H9 (cell line): ENCODE measurements around the gene ATG7. TPM values are rescaled to one million over a fixed set of nuclear protein-coding genes. Genes with fewer than 3 reads are reported as not detected.

ENCODE experiments used
- DNase-seq: peaks from one replicate; pipeline ENCODE4 v3.0.0-alpha.2; 2017
- H2AFZ ChIP-seq: one replicate; pipeline ENCODE4 v1.6.1; 2013; ENCODE audit warnings: mild to moderate bottlenecking, low read length, control low read depth, moderate library complexity
- H2AK5ac ChIP-seq: 2 replicates; pipeline ENCODE4 v1.6.1; 2013; ENCODE audit warnings: low read length, control low read depth, mixed read lengths; ENCODE audit not compliant: insufficient read length
- H2BK120ac ChIP-seq: one replicate; pipeline ENCODE4 v1.6.1; 2013; ENCODE audit warnings: low read depth, mild to moderate bottlenecking, low read length, control low read depth, inconsistent platforms; ENCODE audit not compliant: poor library complexity, severe bottlenecking
- H2BK12ac ChIP-seq: 2 replicates; pipeline ENCODE4 v1.6.1; 2013; ENCODE audit warnings: low read length, control low read depth, mixed read lengths, low read depth; ENCODE audit not compliant: insufficient read length
- H2BK15ac ChIP-seq: 2 replicates; pipeline ENCODE4 v1.6.1; 2013; ENCODE audit warnings: low read depth, low read length, control low read depth
- H2BK20ac ChIP-seq: one replicate; pipeline ENCODE4 v1.6.1; 2013; ENCODE audit warnings: low read depth, mild to moderate bottlenecking, low read length, control low read depth, inconsistent platforms; ENCODE audit not compliant: poor library complexity, severe bottlenecking
- H2BK5ac ChIP-seq: 2 replicates; pipeline ENCODE4 v1.6.1; 2013; ENCODE audit warnings: low read length, control low read depth, mixed read lengths; ENCODE audit not compliant: insufficient read length
- H3K14ac ChIP-seq: 2 replicates; pipeline ENCODE4 v1.6.1; 2013; ENCODE audit warnings: low read length, control low read depth; ENCODE audit not compliant: insufficient read depth
- H3K18ac ChIP-seq: 2 replicates; pipeline ENCODE4 v1.6.1; 2013; ENCODE audit warnings: low read depth, mild to moderate bottlenecking, mixed read lengths, low read length, control low read depth; ENCODE audit not compliant: insufficient read length
- H3K23ac ChIP-seq: 2 replicates; pipeline ENCODE4 v1.6.1; 2013; ENCODE audit warnings: low read length, control low read depth, mixed read lengths, low read depth; ENCODE audit not compliant: insufficient read length
- H3K23me2 ChIP-seq: 2 replicates; pipeline ENCODE4 v1.6.1; 2013; ENCODE audit warnings: low read depth, mild to moderate bottlenecking, mixed read lengths, low read length, control low read depth; ENCODE audit not compliant: insufficient read length, poor library complexity, severe bottlenecking
- H3K27ac ChIP-seq: 2 replicates; pipeline ENCODE4 v1.5.1; 2013; ENCODE audit warnings: low read length, control low read depth, mixed read lengths, low read depth; ENCODE audit not compliant: insufficient read length
- H3K27me3 ChIP-seq: 2 replicates; pipeline ENCODE4 v1.6.1; 2013; ENCODE audit warnings: low read length, control low read depth, inconsistent platforms; ENCODE audit not compliant: insufficient read depth
- H3K4ac ChIP-seq: 2 replicates; pipeline ENCODE4 v1.6.1; 2013; ENCODE audit warnings: low read depth, mild to moderate bottlenecking, control low read depth, inconsistent platforms, low read length, moderate library complexity
- H3K4me1 ChIP-seq: 2 replicates; pipeline ENCODE4 v1.6.1; 2013; ENCODE audit warnings: low read length, control low read depth, inconsistent platforms; ENCODE audit not compliant: insufficient read depth
- H3K4me2 ChIP-seq: 2 replicates; pipeline ENCODE4 v1.6.1; 2013; ENCODE audit warnings: low read length, control low read depth, mixed read lengths; ENCODE audit not compliant: insufficient read length, insufficient read depth
- H3K56ac ChIP-seq: 2 replicates; pipeline ENCODE4 v1.6.1; 2013; ENCODE audit warnings: low read depth, mild to moderate bottlenecking, mixed read lengths, low read length, control low read depth; ENCODE audit not compliant: insufficient read length
- H3K79me1 ChIP-seq: 2 replicates; pipeline ENCODE4 v1.6.1; 2013; ENCODE audit warnings: low read depth, mild to moderate bottlenecking, moderate library complexity, low read length, control low read depth, inconsistent platforms; ENCODE audit not compliant: insufficient read depth, poor library complexity, severe bottlenecking
- H3K79me2 ChIP-seq: 2 replicates; pipeline ENCODE4 v1.6.1; 2013; ENCODE audit warnings: low read length, control low read depth, inconsistent platforms; ENCODE audit not compliant: insufficient read depth
- H3K9ac ChIP-seq: 2 replicates; pipeline ENCODE4 v1.6.1; 2013; ENCODE audit warnings: low read length, control low read depth, mixed read lengths; ENCODE audit not compliant: insufficient read length; ENCODE audit errors: extremely low read depth
- H3K9me3 ChIP-seq: one replicate; pipeline ENCODE4 v1.6.1; 2013; ENCODE audit warnings: low read depth, low read length, inconsistent platforms; ENCODE audit not compliant: control insufficient read depth
- H3T11ph ChIP-seq: one replicate; pipeline ENCODE4 v1.6.1; 2013; ENCODE audit warnings: mild to moderate bottlenecking, low read length, control low read depth, inconsistent platforms
- H4K20me1 ChIP-seq: one replicate; pipeline ENCODE4 v1.6.1; 2013; ENCODE audit not compliant: control insufficient read depth, insufficient read length, insufficient read depth
- H4K5ac ChIP-seq: 2 replicates; pipeline ENCODE4 v1.6.1; 2013; ENCODE audit warnings: low read depth, mild to moderate bottlenecking, mixed read lengths, low read length, control low read depth; ENCODE audit not compliant: insufficient read length
- H4K8ac ChIP-seq: replicated peaks from 2 replicates; pipeline ENCODE4 v1.6.1; 2013; ENCODE audit warnings: low read length, control low read depth, mixed read lengths, low read depth; ENCODE audit not compliant: insufficient read length
- H4K91ac ChIP-seq: 2 replicates; pipeline ENCODE4 v1.6.1; 2013; ENCODE audit warnings: low read depth, mild to moderate bottlenecking, moderate library complexity, mixed read lengths, low read length, control low read depth; ENCODE audit not compliant: insufficient read length
- H3K27ac Mint-ChIP-seq, 3 experiments: 2 replicates in 2 of 3; 3 replicates in 1 of 3; pipeline ENCODE4 v1.8.0; 2020 to 2021; ENCODE audit warnings: mixed read lengths in 3 of 3, mild to moderate bottlenecking in 1 of 3, moderate library complexity in 1 of 3
- H3K27me3 Mint-ChIP-seq: 2 replicates; pipeline ENCODE4 v1.8.0; 2021; ENCODE audit warnings: low read depth, mild to moderate bottlenecking, moderate library complexity, mixed read lengths
- H3K36me3 Mint-ChIP-seq, 3 experiments: 2 replicates in 2 of 3; 3 replicates in 1 of 3; pipeline ENCODE4 v1.8.0; 2020 to 2021; ENCODE audit warnings: low read depth in 3 of 3, mixed read lengths in 3 of 3; ENCODE audit not compliant: insufficient read depth in 1 of 3
- H3K4me1 Mint-ChIP-seq, 2 experiments: 2 replicates each; pipeline ENCODE4 v1.8.0; 2020; ENCODE audit warnings: mixed read lengths in 2 of 2
- H3K4me3 Mint-ChIP-seq, 2 experiments: 2 replicates in 1 of 2; 3 replicates in 1 of 2; pipeline ENCODE4 v1.8.0; 2020 to 2021; ENCODE audit warnings: mild to moderate bottlenecking in 2 of 2, mixed read lengths in 2 of 2, moderate library complexity in 1 of 2
- H3K9me3 Mint-ChIP-seq, 2 experiments: 2 replicates in 1 of 2; 3 replicates in 1 of 2; pipeline ENCODE4 v1.8.0; 2020; ENCODE audit warnings: mild to moderate bottlenecking in 2 of 2, mixed read lengths in 2 of 2, moderate library complexity in 1 of 2
- CTCF ChIP-seq: fragments of 200-600 bp; sonication (generic); conservative IDR thresholded peaks from 3 replicates; pipeline ENCODE4 v1.8.0; 2021; ENCODE audit warnings: antibody characterized with exemption, mild to moderate bottlenecking
- WGBS: extraction: QIAGEN DNeasy Blood & Tissue Kit; methylation state at CpG from one replicate; pipeline ENCODE4 v1.1.7; 2013; ENCODE audit warnings: missing lambda C conversion rate, low lambda C conversion rate, mixed read lengths; ENCODE audit not compliant: insufficient read length; ENCODE audit errors: extremely low coverage; 5-methylcytosine and 5-hydroxymethylcytosine counted together
- total RNA-seq: library from RNA; stranded (reverse); gene quantifications from 2 replicates; pipeline ENCODE4 v1.2.1, GENCODE V29; 2021

Gene ATG7
- total RNA-seq, 1 experiment from 2014 or later = 17.9 TPM

GRCh38 chr3:11463591-11463990 is 191.4 kb downstream of the ATG7 start:
- Histone ChIP-seq H3K18ac (no peak overlapping the region), H2AFZ (no peak overlapping the region), H3K79me2 (no peaks in the 10 kb centered on the region), H2AK5ac (no peak overlapping the region), H3K56ac (no peak overlapping the region), H2BK15ac (no peak overlapping the region), H3K4ac (no peak overlapping the region), H4K20me1 (peaks cover 4% of the 10 kb centered on the region), H2BK120ac (no peak overlapping the region), H4K5ac (no peak overlapping the region), H3T11ph (no peak overlapping the region), H3K14ac (no peak overlapping the region), H3K9me3 (no peaks in the 10 kb centered on the region), H3K23ac (no peak overlapping the region), H3K27me3 (no peaks in the 10 kb centered on the region), H3K9ac (no peak overlapping the region), H2BK5ac (no peak overlapping the region), H2BK20ac (no peak overlapping the region), H3K23me2 (no peaks in the 10 kb centered on the region), H3K4me2 (no peak overlapping the region), H4K8ac (no peak overlapping the region), H3K4me1 (no peaks in the 10 kb centered on the region), H2BK12ac (no peak overlapping the region), H3K79me1 (no peaks in the 10 kb centered on the region), H4K91ac (no peak overlapping the region), H3K27ac (no peak overlapping the region)
- no peak overlapping the region for H3K4me3 Mint-ChIP-seq
- H3K27me3 Mint-ChIP-seq = no peaks in the 10 kb centered on the region
- WGBS = no CpG with 5 or more reads among the region's 2 CpGs
- H3K36me3 Mint-ChIP-seq = no peaks in the 10 kb centered on the region
- no peak for TF ChIP-seq CTCF
- peaks cover 7 to 13% of the 10 kb centered on the region in 2 experiments for H3K4me1 Mint-ChIP-seq
- peak overlapping the region in 1 of 3 experiments; percentile 47; a peak in 3 of 7 replicates for H3K27ac Mint-ChIP-seq
- no peaks in the 10 kb centered on the region for H3K9me3 Mint-ChIP-seq
- no peak for DNase-seq
